ENCODE measurements around the gene GSTM4. TPM values are rescaled to one million over a fixed set of nuclear protein-coding genes. Genes with fewer than 3 reads are reported as not detected.
A peak's percentile ranks its signal among the peaks of the same experiment; 100 is the strongest.

GSTM4 gene
- total RNA-seq, 1 experiment from 2014 or later, result 188 TPM

DNA sequence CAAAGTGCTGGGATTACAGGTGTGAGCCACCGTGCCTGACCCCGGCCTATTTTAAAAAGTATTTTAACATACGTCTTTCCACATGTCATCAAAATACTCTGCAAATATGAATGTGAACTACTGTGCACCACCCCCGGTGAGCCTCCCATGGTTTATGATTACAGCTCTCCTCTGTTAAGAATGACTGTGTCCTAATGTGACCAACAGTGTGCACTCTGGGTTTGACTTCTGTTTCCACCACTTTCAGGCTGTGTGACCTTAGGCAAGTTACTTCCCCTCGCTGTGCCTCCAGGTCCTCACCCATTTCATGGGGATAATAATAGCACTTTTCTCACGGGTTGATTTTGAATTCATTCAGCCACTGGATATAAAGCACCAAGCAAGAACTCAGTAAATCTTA, 21.6 kb upstream of the GSTM4 start:
- CTCF ChIA-PET, result no interaction called here

DNA sequence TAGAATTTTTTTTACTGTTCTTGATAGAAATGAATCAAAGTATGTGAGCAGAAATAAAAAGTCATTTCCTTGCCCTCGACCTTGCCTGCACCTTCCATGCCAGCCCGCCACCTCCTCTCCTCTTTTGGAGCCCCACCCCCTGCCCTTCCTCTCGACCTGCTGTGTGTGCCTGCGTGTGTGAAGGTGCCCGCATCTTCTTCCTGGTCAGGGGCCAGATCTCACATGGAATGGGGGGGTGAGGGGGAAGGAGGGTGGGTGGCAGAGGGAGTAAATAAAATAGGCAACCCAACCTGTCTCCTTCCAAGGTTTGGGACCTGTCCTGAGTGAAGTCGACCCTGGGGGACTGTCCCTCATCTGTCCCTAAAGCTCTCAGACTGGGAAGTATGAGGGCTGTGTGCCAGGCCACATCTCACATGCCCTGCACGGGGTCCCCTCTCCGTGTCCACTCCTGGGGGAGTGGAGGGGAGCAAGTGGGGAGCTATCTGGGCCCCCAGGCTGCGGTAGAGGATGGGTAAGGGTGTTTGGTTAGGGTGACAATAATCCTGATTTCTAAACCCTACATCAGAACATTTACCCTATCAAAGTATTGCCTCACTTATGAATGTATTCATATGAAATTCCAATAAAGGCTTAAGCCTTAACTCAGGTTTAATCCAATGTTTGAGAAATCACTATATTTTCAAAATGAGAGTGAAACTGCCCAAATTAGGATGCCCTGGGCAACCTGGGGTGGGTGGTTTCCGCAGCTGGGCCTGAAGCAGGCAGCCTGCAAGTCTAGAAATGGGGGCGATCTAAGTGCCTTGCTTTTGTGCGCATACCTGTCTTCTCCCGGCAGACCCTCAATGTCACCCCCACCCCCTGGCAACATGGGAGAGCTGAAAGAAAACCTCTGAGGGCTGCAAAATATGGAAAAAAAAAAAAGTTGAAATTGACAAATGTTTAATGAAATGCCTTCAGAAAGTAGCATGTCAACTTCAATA, 20.8 kb upstream of the GSTM4 start:
- Histone ChIP-seq H3K9me3 (ENCODE audit: low read depth, low read length, poor library complexity, severe bottlenecking) (no peaks in the 10 kb centered on the region), H3K36me3 (ENCODE audit: insufficient read depth, low read length, poor library complexity, severe bottlenecking) (peaks cover 12% of the 10 kb centered on the region), H3K27ac (ENCODE audit: low read depth, low read length, poor library complexity, severe bottlenecking) (peak overlapping the region; percentile 52), H3K27me3 (replicated peaks; ENCODE audit: insufficient read depth, low read depth, low read length, poor library complexity) (no peaks in the 10 kb centered on the region), H3K4me3 (ENCODE audit: low read depth, low read length, poor library complexity, severe bottlenecking) (no peak overlapping the region), H3K4me1 (ENCODE audit: insufficient read depth, low read length, poor library complexity, severe bottlenecking) (peaks cover 43% of the 10 kb centered on the region)
- ChIA-PET POLR2A (ENCODE audit: low non-redundant PET) (no interaction called here), CTCF (no interaction called here)
- BruUV-seq (replicated peaks), result no TSS peak
- intact Hi-C loops (cut with micrococcal nuclease; ENCODE audit: unreplicated experiment), result no loop called here
- DNase-seq (ENCODE audit: low spot score), result no peak
- no peak for TF ChIP-seq EZH2 (IDR thresholded peaks at IDR 0.05; ENCODE audit: borderline replicate concordance, low read depth, low read length, poor library complexity, severe bottlenecking)
- TF ChIP-seq, protein P1, sequence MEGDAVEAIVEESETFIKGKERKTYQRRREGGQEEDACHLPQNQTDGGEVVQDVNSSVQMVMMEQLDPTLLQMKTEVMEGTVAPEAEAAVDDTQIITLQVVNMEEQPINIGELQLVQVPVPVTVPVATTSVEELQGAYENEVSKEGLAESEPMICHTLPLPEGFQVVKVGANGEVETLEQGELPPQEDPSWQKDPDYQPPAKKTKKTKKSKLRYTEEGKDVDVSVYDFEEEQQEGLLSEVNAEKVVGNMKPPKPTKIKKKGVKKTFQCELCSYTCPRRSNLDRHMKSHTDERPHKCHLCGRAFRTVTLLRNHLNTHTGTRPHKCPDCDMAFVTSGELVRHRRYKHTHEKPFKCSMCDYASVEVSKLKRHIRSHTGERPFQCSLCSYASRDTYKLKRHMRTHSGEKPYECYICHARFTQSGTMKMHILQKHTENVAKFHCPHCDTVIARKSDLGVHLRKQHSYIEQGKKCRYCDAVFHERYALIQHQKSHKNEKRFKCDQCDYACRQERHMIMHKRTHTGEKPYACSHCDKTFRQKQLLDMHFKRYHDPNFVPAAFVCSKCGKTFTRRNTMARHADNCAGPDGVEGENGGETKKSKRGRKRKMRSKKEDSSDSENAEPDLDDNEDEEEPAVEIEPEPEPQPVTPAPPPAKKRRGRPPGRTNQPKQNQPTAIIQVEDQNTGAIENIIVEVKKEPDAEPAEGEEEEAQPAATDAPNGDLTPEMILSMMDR (conservative IDR thresholded peaks at IDR 0.05; ENCODE audit: low read depth, low read length), result no peak

More for the DNA sequence above, 21.6 kb upstream of the GSTM4 start:
- Histone ChIP-seq H3K27me3 (replicated peaks; ENCODE audit: insufficient read depth, low read depth, low read length, poor library complexity) (no peaks in the 10 kb centered on the region), H3K27ac (ENCODE audit: low read depth, low read length, poor library complexity, severe bottlenecking) (peak overlapping the region; percentile 33), H3K4me3 (ENCODE audit: low read depth, low read length, poor library complexity, severe bottlenecking) (no peak overlapping the region), H3K4me1 (ENCODE audit: insufficient read depth, low read length, poor library complexity, severe bottlenecking) (peaks cover 40% of the 10 kb centered on the region), H3K36me3 (ENCODE audit: insufficient read depth, low read length, poor library complexity, severe bottlenecking) (peaks cover 19% of the 10 kb centered on the region), H3K9me3 (ENCODE audit: low read depth, low read length, poor library complexity, severe bottlenecking) (no peaks in the 10 kb centered on the region)
- POLR2A ChIA-PET (ENCODE audit: low non-redundant PET), result no interaction called here
- TF ChIP-seq EZH2 (IDR thresholded peaks at IDR 0.05; ENCODE audit: borderline replicate concordance, low read depth, low read length, poor library complexity, severe bottlenecking), result no peak
- TF ChIP-seq, protein P1 (conservative IDR thresholded peaks at IDR 0.05; ENCODE audit: low read depth, low read length), result no peak
- no peak for DNase-seq (ENCODE audit: low spot score)
- no TSS peak for BruUV-seq (replicated peaks)
- intact Hi-C loops (cut with micrococcal nuclease; ENCODE audit: unreplicated experiment), result no loop called here

DNA sequence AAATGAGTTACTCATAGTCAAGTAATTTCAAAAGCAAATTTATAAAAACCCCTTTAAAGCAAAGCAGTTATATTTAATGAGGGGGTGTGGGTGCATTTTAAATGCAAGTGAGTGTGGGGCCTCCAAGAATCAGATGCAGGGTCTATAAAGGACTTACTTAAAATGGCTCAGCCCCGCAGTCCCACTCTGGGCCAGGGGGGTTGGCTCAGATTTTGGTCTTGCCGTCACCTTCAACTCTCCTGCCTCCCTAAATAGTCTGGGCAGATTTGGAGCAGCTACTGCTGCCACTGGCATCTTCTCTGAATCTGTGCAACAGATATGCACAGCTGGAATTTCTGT, 20.1 kb upstream of the GSTM4 start:
- no peaks in the 10 kb centered on the region for H3K27me3 ChIP-seq (replicated peaks; ENCODE audit: insufficient read depth, low read depth, low read length, poor library complexity)
- TF ChIP-seq, protein P1 (conservative IDR thresholded peaks at IDR 0.05; ENCODE audit: low read depth, low read length), result no peak
- TF ChIP-seq EZH2 (IDR thresholded peaks at IDR 0.05; ENCODE audit: borderline replicate concordance, low read depth, low read length, poor library complexity, severe bottlenecking), result no peak
- ChIA-PET CTCF (no interaction called here), POLR2A (ENCODE audit: low non-redundant PET) (no interaction called here)
- intact Hi-C loops (cut with micrococcal nuclease; ENCODE audit: unreplicated experiment), result no loop called here
- H3K4me1 ChIP-seq (ENCODE audit: insufficient read depth, low read length, poor library complexity, severe bottlenecking), result peaks cover 44% of the 10 kb centered on the region
- H3K27ac ChIP-seq (ENCODE audit: low read depth, low read length, poor library complexity, severe bottlenecking), result peak overlapping the region; percentile 52
- no peaks in the 10 kb centered on the region for H3K9me3 ChIP-seq (ENCODE audit: low read depth, low read length, poor library complexity, severe bottlenecking)
- no TSS peak for BruUV-seq (replicated peaks)
- DNase-seq (ENCODE audit: low spot score), result no peak
- H3K4me3 ChIP-seq (ENCODE audit: low read depth, low read length, poor library complexity, severe bottlenecking), result no peak overlapping the region
- peaks cover 7% of the 10 kb centered on the region for H3K36me3 ChIP-seq (ENCODE audit: insufficient read depth, low read length, poor library complexity, severe bottlenecking)

Data from A673 (cell line).